ENCODE measurements around the gene MCM3. TPM values are rescaled to one million over a fixed set of nuclear protein-coding genes. Genes with fewer than 3 reads are reported as not detected.

MCM3 gene
- total RNA-seq, 1 donor from 2014 or later: 118 TPM

DNA sequence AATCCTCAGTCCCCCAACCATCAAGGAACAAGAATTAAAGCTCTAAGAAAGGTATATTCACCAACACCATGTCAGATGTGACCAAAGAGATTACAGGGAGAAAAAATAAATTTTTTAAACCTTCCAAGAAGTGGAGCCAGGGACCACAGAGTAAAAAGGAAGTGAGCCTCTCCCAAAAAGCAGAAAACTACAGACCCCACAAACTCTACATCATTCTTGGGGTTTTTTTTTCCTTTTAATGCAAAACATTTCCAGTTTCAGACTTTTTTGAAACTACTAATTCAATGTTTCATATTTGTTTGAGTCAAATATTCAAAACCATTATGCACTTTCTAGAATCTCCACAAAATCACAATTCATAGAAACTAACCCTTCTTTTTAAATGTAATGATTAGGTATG, 33.4 kb downstream of the MCM3 start:
- Mint-ChIP-seq H3K4me3 (ENCODE audit: low read depth) (no peak overlapping the region), H3K4me1 (ENCODE audit: low read depth) (no peaks in the 10 kb centered on the region), H3K36me3 (ENCODE audit: insufficient read depth) (no peaks in the 10 kb centered on the region), H3K9me3 (ENCODE audit: low read depth) (no peaks in the 10 kb centered on the region), H3K27me3 (peaks cover 10% of the 10 kb centered on the region), H3K27ac (no peak overlapping the region)
- DNase-seq (ENCODE audit: low spot score, unreplicated experiment): no peak
- TF ChIP-seq, protein P1, sequence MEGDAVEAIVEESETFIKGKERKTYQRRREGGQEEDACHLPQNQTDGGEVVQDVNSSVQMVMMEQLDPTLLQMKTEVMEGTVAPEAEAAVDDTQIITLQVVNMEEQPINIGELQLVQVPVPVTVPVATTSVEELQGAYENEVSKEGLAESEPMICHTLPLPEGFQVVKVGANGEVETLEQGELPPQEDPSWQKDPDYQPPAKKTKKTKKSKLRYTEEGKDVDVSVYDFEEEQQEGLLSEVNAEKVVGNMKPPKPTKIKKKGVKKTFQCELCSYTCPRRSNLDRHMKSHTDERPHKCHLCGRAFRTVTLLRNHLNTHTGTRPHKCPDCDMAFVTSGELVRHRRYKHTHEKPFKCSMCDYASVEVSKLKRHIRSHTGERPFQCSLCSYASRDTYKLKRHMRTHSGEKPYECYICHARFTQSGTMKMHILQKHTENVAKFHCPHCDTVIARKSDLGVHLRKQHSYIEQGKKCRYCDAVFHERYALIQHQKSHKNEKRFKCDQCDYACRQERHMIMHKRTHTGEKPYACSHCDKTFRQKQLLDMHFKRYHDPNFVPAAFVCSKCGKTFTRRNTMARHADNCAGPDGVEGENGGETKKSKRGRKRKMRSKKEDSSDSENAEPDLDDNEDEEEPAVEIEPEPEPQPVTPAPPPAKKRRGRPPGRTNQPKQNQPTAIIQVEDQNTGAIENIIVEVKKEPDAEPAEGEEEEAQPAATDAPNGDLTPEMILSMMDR (IDR thresholded peaks at IDR 0.05; ENCODE audit: unreplicated experiment): no peak

DNA sequence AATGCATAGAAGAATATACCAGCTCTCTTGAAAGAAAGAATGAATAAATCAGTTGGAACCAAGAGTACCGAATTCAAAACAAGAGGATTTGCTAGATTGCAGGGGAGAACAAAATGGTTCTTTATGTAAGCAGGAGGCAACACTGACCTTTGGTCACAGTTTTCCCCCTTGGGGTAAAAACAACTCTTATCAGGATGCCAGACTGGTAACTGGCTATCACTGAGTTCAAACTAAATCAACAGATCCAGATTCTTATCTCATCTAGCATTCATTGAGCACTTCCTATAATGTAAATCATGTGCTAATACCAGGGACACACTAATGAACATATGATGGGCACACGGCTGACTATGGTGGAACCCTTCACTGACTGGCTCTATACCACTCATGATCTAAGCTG, 35.5 kb downstream of the MCM3 start:
- Mint-ChIP-seq H3K9me3 (ENCODE audit: low read depth) (no peaks in the 10 kb centered on the region), H3K27ac (no peak overlapping the region), H3K4me3 (ENCODE audit: low read depth) (no peak overlapping the region), H3K4me1 (ENCODE audit: low read depth) (no peaks in the 10 kb centered on the region), H3K27me3 (peaks cover 3% of the 10 kb centered on the region), H3K36me3 (ENCODE audit: insufficient read depth) (no peaks in the 10 kb centered on the region)
- TF ChIP-seq, protein P1 (IDR thresholded peaks at IDR 0.05; ENCODE audit: unreplicated experiment): no peak
- DNase-seq (ENCODE audit: low spot score, unreplicated experiment): no peak

DNA sequence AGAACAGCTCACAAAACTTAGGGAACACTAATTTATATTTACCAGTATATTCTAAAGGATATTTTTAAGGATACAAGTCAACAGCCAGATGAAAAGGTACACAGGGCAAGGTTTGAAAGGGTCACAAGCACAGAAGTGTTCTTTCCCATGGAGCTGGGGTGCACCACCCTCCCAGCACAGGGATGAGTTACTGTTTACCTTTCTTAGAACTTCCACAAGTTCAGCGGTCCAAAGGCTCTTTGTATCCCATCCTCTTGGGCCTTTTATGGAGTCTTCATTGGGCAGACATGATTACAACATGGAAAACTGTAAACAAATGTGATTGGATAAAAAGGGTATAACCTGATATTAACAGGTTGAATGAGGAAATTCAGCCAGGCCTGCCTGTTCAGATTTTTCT, 39.1 kb downstream of the MCM3 start:
- H3K4me1 Mint-ChIP-seq (ENCODE audit: low read depth): no peaks in the 10 kb centered on the region
- no peak for DNase-seq (ENCODE audit: low spot score, unreplicated experiment)
- H3K27me3 Mint-ChIP-seq: no peaks in the 10 kb centered on the region
- TF ChIP-seq, protein P1 (IDR thresholded peaks at IDR 0.05; ENCODE audit: unreplicated experiment): no peak
- no peak overlapping the region for H3K27ac Mint-ChIP-seq
- no peaks in the 10 kb centered on the region for H3K36me3 Mint-ChIP-seq (ENCODE audit: insufficient read depth)
- H3K9me3 Mint-ChIP-seq (ENCODE audit: low read depth): no peaks in the 10 kb centered on the region
- no peak overlapping the region for H3K4me3 Mint-ChIP-seq (ENCODE audit: low read depth)

DNA sequence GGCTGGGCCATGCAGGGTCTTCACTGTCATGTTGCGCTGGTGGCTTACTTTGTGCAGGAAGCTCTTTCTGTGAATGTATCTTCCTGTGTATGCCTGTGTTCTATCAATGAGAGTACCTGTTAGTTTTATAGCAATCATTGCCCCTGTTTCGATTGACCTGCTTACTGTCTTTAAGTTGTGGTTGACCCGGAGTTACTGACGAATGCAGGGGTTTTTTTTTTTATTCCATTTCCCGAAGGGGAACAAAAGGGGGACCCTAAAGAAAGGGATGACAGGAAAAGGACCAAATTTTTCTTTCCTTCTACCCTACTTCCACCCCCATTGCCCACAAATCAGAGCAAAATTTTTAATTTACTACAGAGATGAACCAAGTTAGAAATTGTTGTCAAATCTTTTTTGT, 40.1 kb downstream of the MCM3 start, which contains the start of gene IL17F:
Gene IL17F, minus strand, starts transcription at position 101 of the 400 bp plus-strand sequence. Its CDS starts 71 bp downstream, at position 30.
- H3K27ac Mint-ChIP-seq: no peak within 1 kb of the TSS
- no peak within 1 kb of the TSS for H3K4me3 Mint-ChIP-seq (ENCODE audit: low read depth)
- no peaks in the 10 kb centered on the region for H3K36me3 Mint-ChIP-seq (ENCODE audit: insufficient read depth)
- TF ChIP-seq, protein P1 (IDR thresholded peaks at IDR 0.05; ENCODE audit: unreplicated experiment): no peak
- H3K4me1 Mint-ChIP-seq (ENCODE audit: low read depth): no peaks in the 10 kb centered on the region
- no peaks in the 10 kb centered on the region for H3K9me3 Mint-ChIP-seq (ENCODE audit: low read depth)
- H3K27me3 Mint-ChIP-seq: no peaks in the 10 kb centered on the region
- no peak for DNase-seq (ENCODE audit: low spot score, unreplicated experiment)

DNA sequence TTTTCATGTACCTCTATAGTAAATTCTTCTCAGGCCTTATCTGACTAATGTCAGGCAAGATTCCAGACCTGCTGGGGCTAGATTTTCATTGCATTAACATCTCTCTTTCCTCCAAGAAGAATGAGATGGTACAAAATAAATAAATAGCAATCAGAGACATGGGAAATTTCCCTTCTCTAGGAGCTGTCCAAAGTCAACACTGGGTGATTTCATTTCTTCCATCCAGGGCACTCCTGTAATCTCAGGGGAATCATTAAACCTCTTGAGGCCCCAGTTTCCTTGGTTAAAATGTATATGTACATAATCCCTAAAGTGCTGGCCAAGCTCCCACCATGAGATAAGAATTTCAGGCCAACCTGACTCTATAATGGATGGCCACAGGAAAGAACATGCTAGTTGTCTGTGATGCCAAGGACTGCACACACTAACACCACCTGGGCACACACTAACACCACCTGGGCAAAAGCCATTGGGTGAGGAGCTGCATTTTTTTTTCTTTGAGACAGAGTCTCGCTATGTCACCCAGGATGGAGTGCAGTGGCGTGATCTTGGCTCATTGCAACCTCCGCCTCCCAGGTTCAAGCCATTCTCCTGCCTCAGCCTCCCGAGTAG, 41.2 kb downstream of the MCM3 start:
- DNase-seq (ENCODE audit: low spot score, unreplicated experiment): no peak
- Mint-ChIP-seq H3K27ac (no peak overlapping the region), H3K27me3 (no peaks in the 10 kb centered on the region), H3K9me3 (ENCODE audit: low read depth) (no peaks in the 10 kb centered on the region), H3K4me1 (ENCODE audit: low read depth) (no peaks in the 10 kb centered on the region), H3K4me3 (ENCODE audit: low read depth) (no peak overlapping the region), H3K36me3 (ENCODE audit: insufficient read depth) (no peaks in the 10 kb centered on the region)
- TF ChIP-seq, protein P1 (IDR thresholded peaks at IDR 0.05; ENCODE audit: unreplicated experiment): no peak

All from progenitor cell of endocrine pancreas (in vitro differentiated cells).